ENCODE data around the gene C5AR2.

Gene C5AR2

GRCh38 chr19:47370045-47370611 lies 38.2 kb downstream of the C5AR2 start:
- peaks cover 46 to 83% of the 10 kb centered on the region in 2 donors for H3K36me3 ChIP-seq (replicated peaks in 1 of 2; ENCODE audit: control insufficient read depth in 2 of 2, insufficient read depth in 2 of 2, low read length in 2 of 2)

GRCh38 chr19:47371261-47371660 lies 39.3 kb downstream of the C5AR2 start:
- WGBS, 2 donors (ENCODE audit: extremely low coverage in 2 of 2, insufficient read length in 2 of 2, insufficient replicate concordance in 1 of 2) = no CpG with 5 or more reads among the region's 9 CpGs
- Histone ChIP-seq H3K36me3 (replicated peaks in 1 of 2; ENCODE audit: control insufficient read depth in 2 of 2, insufficient read depth in 2 of 2, low read length in 2 of 2) (peaks cover 54 to 87% of the 10 kb centered on the region in 2 donors), H3K9ac (ENCODE audit: low read depth, low read length, poor library complexity) (no peak overlapping the region), H2BK15ac (ENCODE audit: low read length) (no peak overlapping the region), H3K14ac (ENCODE audit: low read length) (no peak overlapping the region), H3K79me1 (ENCODE audit: low read depth, low read length) (peaks cover 6% of the 10 kb centered on the region), H3K23ac (ENCODE audit: low read depth, low read length, poor library complexity) (no peak overlapping the region), H3K4ac (ENCODE audit: low read length) (no peak overlapping the region), H2BK12ac (ENCODE audit: low read length) (no peak overlapping the region), H2BK120ac (ENCODE audit: low read depth, low read length) (no peak overlapping the region), H4K91ac (ENCODE audit: low read depth, low read length, poor library complexity) (no peak overlapping the region), H3K18ac (ENCODE audit: low read length) (no peak overlapping the region), H3K4me1 (ENCODE audit: control insufficient read depth in 2 of 2, insufficient read depth in 1 of 2, low read depth in 1 of 2, low read length in 2 of 2) (no peaks in the 10 kb centered on the region), H2BK5ac (ENCODE audit: low read length) (peak overlapping the region; percentile 66), H3K27me3 (ENCODE audit: control insufficient read depth in 3 of 3, insufficient read depth in 3 of 3, low read depth in 1 of 3, low read length in 3 of 3) (no peaks in the 10 kb centered on the region), H3K27ac (replicated peaks; ENCODE audit: low read length) (no peak overlapping the region), H4K8ac (ENCODE audit: low read depth, low read length) (peak overlapping the region; percentile 23), H3K4me2 (ENCODE audit: insufficient read depth, low read length, poor library complexity, severe bottlenecking) (no peak overlapping the region), H2AK5ac (ENCODE audit: low read depth, low read length) (no peak overlapping the region), H3K4me3 (ENCODE audit: low read length in 2 of 2) (no peak overlapping the region), H3K9me3 (replicated peaks in 1 of 2; ENCODE audit: control insufficient read depth in 2 of 2, insufficient read depth in 1 of 2, low read depth in 1 of 2, low read length in 2 of 2) (no peaks in the 10 kb centered on the region), H2AFZ (ENCODE audit: low read length) (no peak overlapping the region)
- no peak for DNase-seq (ENCODE audit: low spot score)

More at GRCh38 chr19:47370045-47370611, 38.2 kb downstream of the C5AR2 start:
- no peaks in the 10 kb centered on the region for H3K4me1 ChIP-seq (ENCODE audit: control insufficient read depth in 2 of 2, insufficient read depth in 1 of 2, low read depth in 1 of 2, low read length in 2 of 2)
- no peak overlapping the region for H2AK5ac ChIP-seq (ENCODE audit: low read depth, low read length)
- H2BK120ac ChIP-seq (ENCODE audit: low read depth, low read length) = no peak overlapping the region
- H2BK5ac ChIP-seq (ENCODE audit: low read length) = no peak overlapping the region
- H3K4me2 ChIP-seq (ENCODE audit: insufficient read depth, low read length, poor library complexity, severe bottlenecking) = no peak overlapping the region
- WGBS, 2 donors (ENCODE audit: extremely low coverage in 2 of 2, insufficient read length in 2 of 2, insufficient replicate concordance in 1 of 2) = no CpG with 5 or more reads among the region's 10 CpGs
- H2BK15ac ChIP-seq (ENCODE audit: low read length) = no peak overlapping the region
- no peak overlapping the region for H3K4ac ChIP-seq (ENCODE audit: low read length)
- no peak for DNase-seq (ENCODE audit: low spot score)
- no peak overlapping the region for H4K91ac ChIP-seq (ENCODE audit: low read depth, low read length, poor library complexity)
- no peak overlapping the region for H3K27ac ChIP-seq (replicated peaks; ENCODE audit: low read length)
- no peak overlapping the region for H2AFZ ChIP-seq (ENCODE audit: low read length)
- H3K79me1 ChIP-seq (ENCODE audit: low read depth, low read length) = peaks cover 6% of the 10 kb centered on the region
- H3K18ac ChIP-seq (ENCODE audit: low read length) = no peak overlapping the region
- H3K9ac ChIP-seq (ENCODE audit: low read depth, low read length, poor library complexity) = no peak overlapping the region
- no peak overlapping the region for H3K4me3 ChIP-seq (ENCODE audit: low read length in 2 of 2)
- no peak overlapping the region for H3K14ac ChIP-seq (ENCODE audit: low read length)
- H3K23ac ChIP-seq (ENCODE audit: low read depth, low read length, poor library complexity) = no peak overlapping the region
- no peaks in the 10 kb centered on the region for H3K27me3 ChIP-seq (ENCODE audit: control insufficient read depth in 3 of 3, insufficient read depth in 3 of 3, low read depth in 1 of 3, low read length in 3 of 3)
- H4K8ac ChIP-seq (ENCODE audit: low read depth, low read length) = no peak overlapping the region
- no peak overlapping the region for H2BK12ac ChIP-seq (ENCODE audit: low read length)
- no peaks in the 10 kb centered on the region for H3K9me3 ChIP-seq (replicated peaks in 1 of 2; ENCODE audit: control insufficient read depth in 2 of 2, insufficient read depth in 1 of 2, low read depth in 1 of 2, low read length in 2 of 2)

- no peak overlapping the region for H3K23ac ChIP-seq (ENCODE audit: low read depth, low read length, poor library complexity)
- H3K9ac ChIP-seq (ENCODE audit: low read depth, low read length, poor library complexity) = no peak overlapping the region
- no peaks in the 10 kb centered on the region for H3K27me3 ChIP-seq (ENCODE audit: control insufficient read depth in 3 of 3, insufficient read depth in 3 of 3, low read depth in 1 of 3, low read length in 3 of 3)
- no peak overlapping the region for H2BK12ac ChIP-seq (ENCODE audit: low read length)
- H3K79me1 ChIP-seq (ENCODE audit: low read depth, low read length) = peaks cover 6% of the 10 kb centered on the region
- no peak overlapping the region for H3K18ac ChIP-seq (ENCODE audit: low read length)
- H3K14ac ChIP-seq (ENCODE audit: low read length) = no peak overlapping the region
- H3K4me3 ChIP-seq (ENCODE audit: low read length in 2 of 2) = no peak overlapping the region
- no peak overlapping the region for H2BK15ac ChIP-seq (ENCODE audit: low read length)
- H3K4me2 ChIP-seq (ENCODE audit: insufficient read depth, low read length, poor library complexity, severe bottlenecking) = no peak overlapping the region
- WGBS, 2 donors (ENCODE audit: extremely low coverage in 2 of 2, insufficient read length in 2 of 2, insufficient replicate concordance in 1 of 2) = no CpG with 5 or more reads among the region's 22 CpGs
- H3K4me1 ChIP-seq (ENCODE audit: control insufficient read depth in 2 of 2, insufficient read depth in 1 of 2, low read depth in 1 of 2, low read length in 2 of 2) = no peaks in the 10 kb centered on the region
- H2AK5ac ChIP-seq (ENCODE audit: low read depth, low read length) = no peak overlapping the region
- H3K36me3 ChIP-seq (replicated peaks in 1 of 2; ENCODE audit: control insufficient read depth in 2 of 2, insufficient read depth in 2 of 2, low read length in 2 of 2) = peaks cover 64 to 89% of the 10 kb centered on the region in 2 donors
- no peak overlapping the region for H4K91ac ChIP-seq (ENCODE audit: low read depth, low read length, poor library complexity)
- no peaks in the 10 kb centered on the region for H3K9me3 ChIP-seq (replicated peaks in 1 of 2; ENCODE audit: control insufficient read depth in 2 of 2, insufficient read depth in 1 of 2, low read depth in 1 of 2, low read length in 2 of 2)
- H2BK5ac ChIP-seq (ENCODE audit: low read length) = no peak overlapping the region
- H3K4ac ChIP-seq (ENCODE audit: low read length) = no peak overlapping the region
- H2AFZ ChIP-seq (ENCODE audit: low read length) = no peak overlapping the region
- no peak overlapping the region for H2BK120ac ChIP-seq (ENCODE audit: low read depth, low read length)
- H3K27ac ChIP-seq (replicated peaks; ENCODE audit: low read length) = no peak overlapping the region
- H4K8ac ChIP-seq (ENCODE audit: low read depth, low read length) = no peak overlapping the region
- DNase-seq (ENCODE audit: low spot score) = no peak
Observed at GRCh38 chr19:47372603-47373002, 40.6 kb downstream of the C5AR2 start.

GRCh38 chr19:47373246-47374240 lies 41.6 kb downstream of the C5AR2 start:
- H3K9ac ChIP-seq (ENCODE audit: low read depth, low read length, poor library complexity) = no peak overlapping the region
- no peaks in the 10 kb centered on the region for H3K27me3 ChIP-seq (ENCODE audit: control insufficient read depth in 3 of 3, insufficient read depth in 3 of 3, low read depth in 1 of 3, low read length in 3 of 3)
- no peak overlapping the region for H2BK12ac ChIP-seq (ENCODE audit: low read length)
- no peak overlapping the region for H2AK5ac ChIP-seq (ENCODE audit: low read depth, low read length)
- H3K4ac ChIP-seq (ENCODE audit: low read length) = no peak overlapping the region
- no peak overlapping the region for H4K91ac ChIP-seq (ENCODE audit: low read depth, low read length, poor library complexity)
- no peaks in the 10 kb centered on the region for H3K9me3 ChIP-seq (replicated peaks in 1 of 2; ENCODE audit: control insufficient read depth in 2 of 2, insufficient read depth in 1 of 2, low read depth in 1 of 2, low read length in 2 of 2)
- peak overlapping the region; percentile 82 for H3K14ac ChIP-seq (ENCODE audit: low read length)
- H2BK15ac ChIP-seq (ENCODE audit: low read length) = no peak overlapping the region
- DNase-seq (ENCODE audit: low spot score) = no peak
- no peak overlapping the region for H2BK120ac ChIP-seq (ENCODE audit: low read depth, low read length)
- no peak overlapping the region for H3K23ac ChIP-seq (ENCODE audit: low read depth, low read length, poor library complexity)
- peak overlapping the region in 1 of 2 donors; percentile 20 for H3K4me3 ChIP-seq (ENCODE audit: low read length in 2 of 2)
- no peak overlapping the region for H3K4me2 ChIP-seq (ENCODE audit: insufficient read depth, low read length, poor library complexity, severe bottlenecking)
- no peak overlapping the region for H3K18ac ChIP-seq (ENCODE audit: low read length)
- H2BK5ac ChIP-seq (ENCODE audit: low read length) = no peak overlapping the region
- H3K4me1 ChIP-seq (ENCODE audit: control insufficient read depth in 2 of 2, insufficient read depth in 1 of 2, low read depth in 1 of 2, low read length in 2 of 2) = no peaks in the 10 kb centered on the region
- no CpG with 5 or more reads among the region's 33 CpGs for WGBS, 2 donors (ENCODE audit: extremely low coverage in 2 of 2, insufficient read length in 2 of 2, insufficient replicate concordance in 1 of 2)
- H3K27ac ChIP-seq (replicated peaks; ENCODE audit: low read length) = no peak overlapping the region
- peaks cover 70 to 97% of the 10 kb centered on the region in 2 donors for H3K36me3 ChIP-seq (replicated peaks in 1 of 2; ENCODE audit: control insufficient read depth in 2 of 2, insufficient read depth in 2 of 2, low read length in 2 of 2)
- peaks cover 6% of the 10 kb centered on the region for H3K79me1 ChIP-seq (ENCODE audit: low read depth, low read length)
- H4K8ac ChIP-seq (ENCODE audit: low read depth, low read length) = no peak overlapping the region
- no peak overlapping the region for H2AFZ ChIP-seq (ENCODE audit: low read length)

All from neuronal stem cell (in vitro differentiated cells).